ENCODE data around the gene P4HB. TPM values are rescaled to one million over a fixed set of nuclear protein-coding genes. Genes with fewer than 3 reads are reported as not detected.
A peak's percentile ranks its signal among the peaks of the same experiment; 100 is the strongest.
"Not testable (repeated sequence)": the region's sequence is repeated elsewhere in the genome, so short reads cannot be mapped to it uniquely, and the experiment has no call there.

P4HB gene
- total RNA-seq, 6 experiments from 2014 or later = 856 to 5,039 (median 1,455) TPM

- ATAC-seq (no peak), DNase-seq (no peak)
- no peaks in the 10 kb centered on the region for H3K27me3 ChIP-seq
- H3K9me3 ChIP-seq = no peaks in the 10 kb centered on the region
- H3K36me3 ChIP-seq = peaks cover 9 to 47% (median 34%) of the 10 kb centered on the region in 4 donors
- H3K27ac ChIP-seq = peak overlapping the region in 1 of 3 donors; percentile 67
- intact Hi-C loops (cut with DNase I) = no loop called here
- 94% methylated on average over 3 of the region's 11 CpGs for WGBS (ENCODE audit: insufficient coverage, low coverage, low lambda C conversion rate, missing lambda C conversion rate)
- TF ChIP-seq POLR2A (IDR thresholded peaks at IDR 0.05) = no peak
- TF ChIP-seq CTCF (IDR thresholded peaks at IDR 0.05) = no peak
- H3K4me3 ChIP-seq = no peak overlapping the region
- H3K4me1 ChIP-seq = peaks cover 0 to 22% (median 0%) of the 10 kb centered on the region in 4 donors
These were observed 18.0 kb downstream of the P4HB start for GRCh38 chr17:81842378-81842724.

- DNase-seq = no peak
These were observed 18.5 kb downstream of the P4HB start for GRCh38 chr17:81841866-81842265.

GRCh38 chr17:81840826-81841778 lies 19.2 kb downstream of the P4HB start:
- H3K9me3 ChIP-seq = no peaks in the 10 kb centered on the region
- WGBS (ENCODE audit: insufficient coverage, low coverage, low lambda C conversion rate, missing lambda C conversion rate) = 68% methylated on average over 6 of the region's 40 CpGs
- peaks cover 0 to 22% (median 0%) of the 10 kb centered on the region in 4 donors for H3K4me1 ChIP-seq
- no peaks in the 10 kb centered on the region for H3K27me3 ChIP-seq
- peaks cover 9 to 35% (median 24%) of the 10 kb centered on the region in 4 donors for H3K36me3 ChIP-seq
- H3K4me3 ChIP-seq = no peak overlapping the region
- TF ChIP-seq CTCF (IDR thresholded peaks at IDR 0.05) = no peak
- TF ChIP-seq POLR2A (IDR thresholded peaks at IDR 0.05) = no peak
- intact Hi-C loops (cut with DNase I) = no loop called here
- DNase-seq (peak in 1 of 3 donors; percentile 69), ATAC-seq (peak; percentile 27 to 60 (median 40))
- H3K27ac ChIP-seq = no peak overlapping the region

More at GRCh38 chr17:81841866-81842265, 18.5 kb downstream of the P4HB start:
- peak in 1 of 4 donors; percentile 1 for ATAC-seq
- peaks cover 0 to 22% (median 0%) of the 10 kb centered on the region in 4 donors for H3K4me1 ChIP-seq
- 69% methylated on average over 7 of the region's 15 CpGs for WGBS (ENCODE audit: insufficient coverage, low coverage, low lambda C conversion rate, missing lambda C conversion rate)
- intact Hi-C loops (cut with DNase I) = no loop called here
- H3K36me3 ChIP-seq = peaks cover 9 to 42% (median 32%) of the 10 kb centered on the region in 4 donors
- no peak overlapping the region for H3K27ac ChIP-seq
- H3K4me3 ChIP-seq = no peak overlapping the region
- no peak for TF ChIP-seq POLR2A (IDR thresholded peaks at IDR 0.05)
- TF ChIP-seq CTCF (IDR thresholded peaks at IDR 0.05) = no peak
- no peaks in the 10 kb centered on the region for H3K9me3 ChIP-seq
- H3K27me3 ChIP-seq = no peaks in the 10 kb centered on the region

- Histone ChIP-seq H3K36me3 (peaks cover 4 to 24% (median 13%) of the 10 kb centered on the region in 4 donors), H3K4me1 (peaks cover 0 to 22% (median 0%) of the 10 kb centered on the region in 4 donors)
- 89% methylated on average over 5 of the region's 5 CpGs for WGBS (ENCODE audit: insufficient coverage, low coverage, low lambda C conversion rate, missing lambda C conversion rate)
- intact Hi-C loops (cut with DNase I); H3K9me3 ChIP-seq; H3K27ac ChIP-seq; DNase-seq; ATAC-seq; H3K4me3 ChIP-seq; H3K27me3 ChIP-seq: not testable (repeated sequence)
These were observed 20.3 kb downstream of the P4HB start for GRCh38 chr17:81840059-81840458.

GRCh38 chr17:81839301-81839700 lies 21.0 kb downstream of the P4HB start:
- no peak for DNase-seq
- H3K27me3 ChIP-seq = no peaks in the 10 kb centered on the region
- ATAC-seq = no peak
- peaks cover 0 to 23% (median 0%) of the 10 kb centered on the region in 4 donors for H3K4me1 ChIP-seq
- H3K9me3 ChIP-seq = no peaks in the 10 kb centered on the region
- intact Hi-C loops (cut with DNase I) = no loop called here
- H3K27ac ChIP-seq = no peak overlapping the region
- TF ChIP-seq CTCF (IDR thresholded peaks at IDR 0.05) = no peak
- no peak for TF ChIP-seq POLR2A (IDR thresholded peaks at IDR 0.05)
- H3K4me3 ChIP-seq = no peak overlapping the region
- H3K36me3 ChIP-seq = peaks cover 0 to 17% (median 9%) of the 10 kb centered on the region in 4 donors
- 96% methylated on average over 8 of the region's 15 CpGs for WGBS (ENCODE audit: insufficient coverage, low coverage, low lambda C conversion rate, missing lambda C conversion rate)
